Measurements from ENCODE around the gene TAF4B.
A peak's percentile ranks its signal among the peaks of the same experiment; 100 is the strongest.
"Not testable (repeated sequence)": the region's sequence is repeated elsewhere in the genome, so short reads cannot be mapped to it uniquely, and the experiment has no call there.

The TAF4B gene

GRCh38 chr18:26230497-26230896, 4.3 kb downstream of the TAF4B start:
- DNase-seq (ENCODE audit: insufficient read length, low spot score) (no peak), FAIRE-seq (no peak)

- FAIRE-seq: no peak
- no peak for DNase-seq (ENCODE audit: insufficient read length, low spot score)
Measured at GRCh38 chr18:26233208-26233607, 7.0 kb downstream of the TAF4B start.

GRCh38 chr18:26237363-26237762, 11.1 kb downstream of the TAF4B start:
- not testable (repeated sequence) for FAIRE-seq; DNase-seq (ENCODE audit: insufficient read length, low spot score)

- DNase-seq (ENCODE audit: insufficient read length, low spot score); FAIRE-seq: not testable (repeated sequence)
Measured at GRCh38 chr18:26238718-26239117, 12.5 kb downstream of the TAF4B start.

GRCh38 chr18:26242392-26242791, 16.1 kb downstream of the TAF4B start:
- FAIRE-seq; DNase-seq (ENCODE audit: insufficient read length, low spot score): not testable (repeated sequence)

- not testable (repeated sequence) for FAIRE-seq; DNase-seq (ENCODE audit: insufficient read length, low spot score)
Measured at GRCh38 chr18:26245434-26245833, 19.2 kb downstream of the TAF4B start.

- FAIRE-seq (no peak), DNase-seq (ENCODE audit: insufficient read length, low spot score) (no peak)
Measured at GRCh38 chr18:26252411-26252810, 26.2 kb downstream of the TAF4B start.

- FAIRE-seq: peak; percentile 80
- DNase-seq (ENCODE audit: insufficient read length, low spot score): not testable (repeated sequence)
Measured at GRCh38 chr18:26254808-26255207, 28.6 kb downstream of the TAF4B start.

- FAIRE-seq: peak; percentile 84
- DNase-seq (ENCODE audit: insufficient read length, low spot score): no peak
Measured at GRCh38 chr18:26255695-26256622, 29.7 kb downstream of the TAF4B start.

- no peak for DNase-seq (ENCODE audit: insufficient read length, low spot score)
- no peak for FAIRE-seq
Measured at GRCh38 chr18:26258711-26259110, 32.5 kb downstream of the TAF4B start.

- DNase-seq (ENCODE audit: insufficient read length, low spot score); FAIRE-seq: not testable (repeated sequence)
Measured at GRCh38 chr18:26259416-26259815, 33.2 kb downstream of the TAF4B start.

GRCh38 chr18:26262156-26262555, 35.9 kb downstream of the TAF4B start:
- DNase-seq (ENCODE audit: insufficient read length, low spot score): no peak
- peak; percentile 48 for FAIRE-seq

GRCh38 chr18:26267357-26267930, 41.2 kb downstream of the TAF4B start:
- FAIRE-seq: no peak
- no peak for DNase-seq (ENCODE audit: insufficient read length, low spot score)

GRCh38 chr18:26268454-26268853, 42.2 kb downstream of the TAF4B start:
- no peak for DNase-seq (ENCODE audit: insufficient read length, low spot score)
- no peak for FAIRE-seq

- FAIRE-seq (no peak), DNase-seq (ENCODE audit: insufficient read length, low spot score) (no peak)
Measured at GRCh38 chr18:26271917-26272549, 45.8 kb downstream of the TAF4B start.

- FAIRE-seq: no peak
Measured at GRCh38 chr18:26277374-26277773, 51.1 kb downstream of the TAF4B start.

GRCh38 chr18:26279428-26279827, 53.2 kb downstream of the TAF4B start:
- DNase-seq (ENCODE audit: insufficient read length, low spot score) (no peak), FAIRE-seq (no peak)

More at GRCh38 chr18:26277374-26277773, 51.1 kb downstream of the TAF4B start:
- no peak for DNase-seq (ENCODE audit: insufficient read length, low spot score)

- FAIRE-seq: no peak
- no peak for DNase-seq (ENCODE audit: insufficient read length, low spot score)
Measured at GRCh38 chr18:26286008-26286407, 59.8 kb downstream of the TAF4B start.

GRCh38 chr18:26287644-26288043, 61.4 kb downstream of the TAF4B start:
- FAIRE-seq (no peak), DNase-seq (ENCODE audit: insufficient read length, low spot score) (no peak)

- FAIRE-seq: no peak
- no peak for DNase-seq (ENCODE audit: insufficient read length, low spot score)
Measured at GRCh38 chr18:26290385-26290784, 64.1 kb downstream of the TAF4B start.

GRCh38 chr18:26293982-26294381, 67.7 kb downstream of the TAF4B start:
- FAIRE-seq (peak; percentile 23), DNase-seq (ENCODE audit: insufficient read length, low spot score) (no peak)

All from GM19239 (cell line).